ENCODE measurements around the gene CYP24A1.

Gene CYP24A1

GRCh38 chr20:54155736-54156317, 18.0 kb downstream of the CYP24A1 start:
- no peak for DNase-seq (ENCODE audit: low read depth)

GRCh38 chr20:54154439-54154838, 19.3 kb downstream of the CYP24A1 start:
- no peak for DNase-seq (ENCODE audit: low read depth)

GRCh38 chr20:54153847-54154246, 19.9 kb downstream of the CYP24A1 start:
- no peak for DNase-seq (ENCODE audit: low read depth)

- DNase-seq (ENCODE audit: low read depth): no peak
These were observed 20.8 kb downstream of the CYP24A1 start for GRCh38 chr20:54153041-54153327.

- DNase-seq (ENCODE audit: low read depth): no peak
These were observed 21.4 kb downstream of the CYP24A1 start for GRCh38 chr20:54152227-54153040.

GRCh38 chr20:54151511-54152226, 22.1 kb downstream of the CYP24A1 start:
- DNase-seq (ENCODE audit: low read depth): no peak

GRCh38 chr20:54151075-54151439, 22.7 kb downstream of the CYP24A1 start:
- DNase-seq (ENCODE audit: low read depth): no peak

GRCh38 chr20:54149765-54150264, 24.0 kb downstream of the CYP24A1 start:
- DNase-seq (ENCODE audit: low read depth): no peak

- no peak for DNase-seq (ENCODE audit: low read depth)
These were observed 24.6 kb downstream of the CYP24A1 start for GRCh38 chr20:54148947-54149764.

- DNase-seq (ENCODE audit: low read depth): no peak
These were observed 27.1 kb downstream of the CYP24A1 start for GRCh38 chr20:54146672-54147071.

- no peak for DNase-seq (ENCODE audit: low read depth)
These were observed 28.9 kb downstream of the CYP24A1 start for GRCh38 chr20:54144847-54145414.

GRCh38 chr20:54140927-54141566, 32.7 kb downstream of the CYP24A1 start:
- DNase-seq (ENCODE audit: low read depth): no peak

GRCh38 chr20:54140486-54140885, 33.3 kb downstream of the CYP24A1 start:
- no peak for DNase-seq (ENCODE audit: low read depth)

- DNase-seq (ENCODE audit: low read depth): no peak
These were observed 33.7 kb downstream of the CYP24A1 start for GRCh38 chr20:54140067-54140466.

GRCh38 chr20:54139188-54139587, 34.6 kb downstream of the CYP24A1 start:
- no peak for DNase-seq (ENCODE audit: low read depth)

GRCh38 chr20:54138427-54138826, 35.4 kb downstream of the CYP24A1 start:
- DNase-seq (ENCODE audit: low read depth): no peak

GRCh38 chr20:54137115-54137514, 36.7 kb downstream of the CYP24A1 start:
- no peak for DNase-seq (ENCODE audit: low read depth)

- no peak for DNase-seq (ENCODE audit: low read depth)
These were observed 39.2 kb downstream of the CYP24A1 start for GRCh38 chr20:54134445-54135220.

GRCh38 chr20:54133434-54134427, 40.1 kb downstream of the CYP24A1 start:
- DNase-seq (ENCODE audit: low read depth): no peak
